Prostate gland (tissue), 2 donors: ENCODE results near the gene SLC44A5.

Experiments used
- CTCF ChIP-seq, 4 experiments: fragments of 200-600 bp in 2 of 4; fragments of 450-650 bp in 2 of 4; sonication (generic) in 2 of 4; IDR thresholded peaks; 1 replicate in 3 of 4; 2 replicates in 1 of 4; pipeline ENCODE4 v1.5.1; 2016 to 2019; ENCODE audit warnings: antibody characterized with exemption in 4 of 4, mild to moderate bottlenecking in 2 of 4, moderate library complexity in 2 of 4
- POLR2A ChIP-seq: fragments of 450-650 bp; IDR thresholded peaks from one replicate; pipeline ENCODE4 v1.6.1; 2016; ENCODE audit warnings: antibody characterized with exemption, mild to moderate bottlenecking
- POLR2AphosphoS5 ChIP-seq: sonication (generic); formaldehyde crosslinking; IDR thresholded peaks from one replicate; pipeline ENCODE4 v1.6.1; 2017; ENCODE audit warnings: antibody characterized with exemption

- TF ChIP-seq CTCF (IDR thresholded peaks at IDR 0.05): no peak
- no peak for TF ChIP-seq POLR2AphosphoS5
- TF ChIP-seq POLR2A: no peak
These were observed 334.5 kb downstream of the SLC44A5 start for GRCh38 chr1:75276385-75276784.
